OCI-LY1 (cell line): Measurements from ENCODE around the gene CDHR1.

Experiments
- H2AFZ ChIP-seq: fragments of 200-600 bp; sonication (generic), shearing (Covaris generic); 2 replicates; pipeline ENCODE4 v1.6.0; 2014; ENCODE audit warnings: antibody characterized with exemption, mild to moderate bottlenecking, low read length
- H3F3A ChIP-seq: fragments of 200-600 bp; sonication (generic), shearing (Covaris generic); 2 replicates; pipeline ENCODE4 v1.6.0; 2014; ENCODE audit warnings: mild to moderate bottlenecking, antibody characterized with exemption, low read length, moderate library complexity; ENCODE audit not compliant: insufficient read depth
- H3K27ac ChIP-seq: fragments of 200-600 bp; sonication (generic); 2 replicates; pipeline ENCODE4 v1.5.1; 2014; ENCODE audit warnings: low read length, mixed run types, mild to moderate bottlenecking, low read depth; ENCODE audit not compliant: poor library complexity, severe bottlenecking
- H3K27me3 ChIP-seq: fragments of 200-600 bp; sonication (generic); 2 replicates; pipeline ENCODE4 v1.6.0; 2014; ENCODE audit warnings: antibody characterized with exemption, mild to moderate bottlenecking, low read length, moderate library complexity; ENCODE audit not compliant: insufficient read depth
- H3K36me3 ChIP-seq: fragments of 200-600 bp; sonication (generic); 2 replicates; pipeline ENCODE4 v1.6.1; 2014; ENCODE audit warnings: mild to moderate bottlenecking, antibody characterized with exemption, low read length, moderate library complexity, mixed read lengths; ENCODE audit not compliant: insufficient read depth
- H3K4me1 ChIP-seq: fragments of 200-600 bp; sonication (generic); 2 replicates; pipeline ENCODE4 v1.5.1; 2014; ENCODE audit warnings: mild to moderate bottlenecking, low read length, moderate library complexity; ENCODE audit not compliant: insufficient read depth, severe bottlenecking
- H3K4me2 ChIP-seq: fragments of 200-600 bp; sonication (generic), shearing (Covaris generic); 2 replicates; pipeline ENCODE4 v1.6.1; 2014; ENCODE audit warnings: low read length
- H3K4me3 ChIP-seq: fragments of 200-600 bp; sonication (generic); 2 replicates; pipeline ENCODE4 v1.5.1; 2014; ENCODE audit warnings: low read length, low read depth, mild to moderate bottlenecking, mixed read lengths; ENCODE audit not compliant: poor library complexity, severe bottlenecking
- H3K79me2 ChIP-seq: fragments of 200-600 bp; shearing (Covaris generic); 2 replicates; pipeline ENCODE4 v1.6.1; 2016; ENCODE audit warnings: mixed run types, low read length, mixed read lengths; ENCODE audit not compliant: insufficient read depth
- H3K9ac ChIP-seq: fragments of 200-600 bp; sonication (generic), shearing (Covaris generic); 2 replicates; pipeline ENCODE4 v1.6.1; 2014; ENCODE audit warnings: mild to moderate bottlenecking, low read length, mixed read lengths
- H3K9me2 ChIP-seq: fragments of 200-600 bp; sonication (generic), shearing (Covaris generic); 2 replicates; pipeline ENCODE4 v1.6.1; 2014; ENCODE audit warnings: low read depth, mild to moderate bottlenecking, low read length, mixed read lengths
- H3K9me3 ChIP-seq: fragments of 200-600 bp; shearing (Covaris generic); 2 replicates; pipeline ENCODE4 v1.6.1; 2014; ENCODE audit warnings: low read length, mixed read lengths
- H4K20me1 ChIP-seq: fragments of 200-600 bp; sonication (generic), shearing (Covaris generic); 2 replicates; pipeline ENCODE4 v1.6.0; 2016; ENCODE audit warnings: mild to moderate bottlenecking, low read length; ENCODE audit not compliant: insufficient read depth
- CTCF ChIP-seq: fragments of 200-600 bp; sonication (generic), shearing (Covaris generic); IDR thresholded peaks from 2 replicates; pipeline ENCODE4 v1.5.1; 2017; ENCODE audit warnings: mild to moderate bottlenecking, antibody characterized with exemption, low read length, moderate library complexity, mixed read lengths
- EZH2 ChIP-seq: fragments of 200-600 bp; sonication (generic), shearing (Covaris generic); IDR thresholded peaks from 2 replicates; pipeline ENCODE4 v1.8.0; 2017; ENCODE audit warnings: borderline replicate concordance, mixed run types, mild to moderate bottlenecking, antibody characterized with exemption, low read length, moderate library complexity, mixed read lengths

Gene CDHR1

GRCh38 chr10:84175436-84175835, 18.9 kb upstream of the CDHR1 start:
- TF ChIP-seq CTCF (no peak), EZH2 (no peak)
- no peak overlapping the region for H3K27ac ChIP-seq
- no peak overlapping the region for H3K4me2 ChIP-seq
- no peak overlapping the region for H3K9ac ChIP-seq
- no peaks in the 10 kb centered on the region for H3K27me3 ChIP-seq
- H2AFZ ChIP-seq: no peak overlapping the region
- no peaks in the 10 kb centered on the region for H3K79me2 ChIP-seq
- no peaks in the 10 kb centered on the region; the same call in 1 of the 2 replicates for H3K36me3 ChIP-seq
- no peaks in the 10 kb centered on the region for H4K20me1 ChIP-seq
- H3K9me3 ChIP-seq: no peaks in the 10 kb centered on the region
- no peaks in the 10 kb centered on the region for H3F3A ChIP-seq
- H3K9me2 ChIP-seq: no peaks in the 10 kb centered on the region
- H3K4me3 ChIP-seq: no peak overlapping the region
- H3K4me1 ChIP-seq: peaks cover 56% of the 10 kb centered on the region

- no peaks in the 10 kb centered on the region for H4K20me1 ChIP-seq
- no peaks in the 10 kb centered on the region for H3K9me2 ChIP-seq
- no peak overlapping the region for H3K9ac ChIP-seq
- H2AFZ ChIP-seq: no peak overlapping the region
- no peaks in the 10 kb centered on the region for H3K36me3 ChIP-seq
- H3K27ac ChIP-seq: peak overlapping the region; percentile 86
- no peaks in the 10 kb centered on the region for H3K79me2 ChIP-seq
- H3F3A ChIP-seq: no peaks in the 10 kb centered on the region
- no peak overlapping the region for H3K4me3 ChIP-seq
- TF ChIP-seq CTCF: no peak
- no peak for TF ChIP-seq EZH2
- H3K9me3 ChIP-seq: no peaks in the 10 kb centered on the region
- H3K4me2 ChIP-seq: no peak overlapping the region
- peaks cover 54% of the 10 kb centered on the region for H3K4me1 ChIP-seq
- H3K27me3 ChIP-seq: no peaks in the 10 kb centered on the region
Measured at GRCh38 chr10:84176351-84176750, 18.0 kb upstream of the CDHR1 start.

GRCh38 chr10:84176836-84177474, 17.4 kb upstream of the CDHR1 start:
- no peak overlapping the region for H3K4me3 ChIP-seq
- H3K79me2 ChIP-seq: no peaks in the 10 kb centered on the region
- H3K36me3 ChIP-seq: no peaks in the 10 kb centered on the region
- H4K20me1 ChIP-seq: no peaks in the 10 kb centered on the region
- H3K27ac ChIP-seq: peak overlapping the region; percentile 86
- H3K27me3 ChIP-seq: no peaks in the 10 kb centered on the region
- H3K9me2 ChIP-seq: no peaks in the 10 kb centered on the region
- peak overlapping the region; percentile 25; the same call in 1 of the 2 replicates for H3K4me2 ChIP-seq
- TF ChIP-seq EZH2 (no peak), CTCF (no peak)
- no peaks in the 10 kb centered on the region for H3K9me3 ChIP-seq
- H3K9ac ChIP-seq: peak overlapping the region; percentile 17; the same call in 1 of the 2 replicates
- peaks cover 48% of the 10 kb centered on the region for H3K4me1 ChIP-seq
- no peaks in the 10 kb centered on the region for H3F3A ChIP-seq
- H2AFZ ChIP-seq: no peak overlapping the region
